ENCODE data around the gene TNS1.

Gene TNS1

DNA sequence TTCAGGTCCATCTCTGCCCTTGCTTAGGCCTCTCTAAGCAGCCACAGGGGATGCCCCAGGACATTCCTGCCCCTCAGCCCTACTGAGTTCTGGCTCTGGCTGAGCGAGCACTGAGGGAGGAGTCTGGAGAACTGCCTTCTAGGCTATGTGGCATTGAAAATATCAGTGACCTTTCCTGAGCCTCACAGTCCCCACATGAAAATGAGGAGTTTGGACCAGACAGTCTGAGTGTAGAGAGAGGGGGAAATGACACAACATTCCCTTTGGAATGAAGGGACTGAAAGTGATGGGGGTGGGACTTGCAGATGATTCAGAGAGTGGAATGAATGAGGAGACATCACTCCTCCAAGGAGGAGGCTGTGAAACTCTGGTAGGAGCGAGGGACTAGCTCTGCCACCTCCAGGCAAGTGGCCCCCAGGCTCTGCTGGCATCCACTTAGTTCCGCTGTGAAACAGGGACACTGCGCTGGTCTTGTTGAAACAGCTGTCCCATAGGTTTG, 8.0 kb downstream of the TNS1 start:
- Histone ChIP-seq H3K9ac (ENCODE audit: insufficient read length) (no peak overlapping the region), H3K9me3 (ENCODE audit: low read depth, low read length) (no peaks in the 10 kb centered on the region), H3K36me3 (ENCODE audit: insufficient read depth, low read length) (peaks cover 52% of the 10 kb centered on the region), H3K4me3 (no peak overlapping the region), H3K27ac (peak overlapping the region; percentile 59)
- no peak for TF ChIP-seq POLR2AphosphoS5 (IDR thresholded peaks at IDR 0.05; ENCODE audit: borderline replicate concordance, low read depth, low read length)
- TF ChIP-seq FOXP2 (optimal IDR thresholded peaks at IDR 0.05; ENCODE audit: control extremely low read depth, extremely low read length, insufficient read depth), result no peak
- TF ChIP-seq EZH2 (IDR thresholded peaks at IDR 0.05), result no peak
- DNase-seq (ENCODE audit: low read depth, low spot score), result no peak

DNA sequence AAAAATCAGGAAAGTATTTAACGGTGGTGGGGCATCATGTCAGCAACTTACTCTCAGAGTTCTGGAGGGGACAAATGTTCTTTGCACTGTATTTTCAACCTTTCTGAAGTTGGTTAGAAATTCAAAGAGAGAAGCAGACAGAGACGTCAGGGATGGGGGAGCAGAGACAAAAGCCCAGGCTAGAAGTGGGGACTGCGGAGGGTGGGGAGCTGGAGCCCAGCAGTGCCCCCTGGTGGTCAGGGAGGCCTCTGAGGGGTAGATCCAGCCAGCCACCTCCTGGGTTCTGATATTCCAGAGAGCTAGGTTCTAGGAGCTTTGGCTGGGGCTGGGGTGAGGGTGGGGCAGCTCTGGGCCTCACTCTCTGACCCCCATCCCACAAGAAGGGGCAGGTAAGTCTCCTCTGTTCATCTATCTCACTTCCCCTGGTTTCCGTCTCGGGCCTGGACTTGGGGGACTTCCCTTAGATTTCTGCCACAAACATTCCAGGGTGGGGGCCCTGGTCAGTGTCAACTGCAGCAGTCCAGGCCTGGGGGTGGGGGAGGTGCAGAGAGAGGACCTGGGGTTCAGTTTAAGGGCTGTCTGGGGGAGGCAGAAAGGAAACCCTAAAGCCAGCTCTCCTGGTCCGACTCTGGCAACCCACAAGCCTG, 8.9 kb downstream of the TNS1 start:
- no peak for DNase-seq (ENCODE audit: low read depth, low spot score)
- Histone ChIP-seq H3K27ac (no peak overlapping the region), H3K9ac (ENCODE audit: insufficient read length) (no peak overlapping the region), H3K36me3 (ENCODE audit: insufficient read depth, low read length) (peaks cover 54% of the 10 kb centered on the region), H3K9me3 (ENCODE audit: low read depth, low read length) (no peaks in the 10 kb centered on the region), H3K4me3 (no peak overlapping the region)
- no peak for TF ChIP-seq EZH2 (IDR thresholded peaks at IDR 0.05)
- no peak for TF ChIP-seq FOXP2 (optimal IDR thresholded peaks at IDR 0.05; ENCODE audit: control extremely low read depth, extremely low read length, insufficient read depth)

DNA sequence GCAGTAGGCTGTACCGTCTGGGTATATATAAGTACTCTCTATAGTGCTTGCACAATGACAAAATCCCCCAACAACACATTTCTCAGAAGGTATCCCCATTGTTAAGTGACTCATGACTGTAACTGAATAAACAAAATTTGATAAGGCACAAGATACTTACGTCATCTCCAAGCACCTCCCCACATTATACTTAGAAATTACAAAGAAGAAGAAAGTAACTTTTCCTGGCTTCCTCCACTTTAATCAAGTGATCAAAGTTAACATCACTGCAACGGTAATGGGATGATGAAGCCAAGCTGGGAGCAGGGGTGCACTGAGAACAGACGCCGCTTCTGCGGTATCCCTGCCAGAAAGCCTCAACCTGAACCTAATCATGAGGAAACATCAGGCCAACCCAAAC, 9.7 kb downstream of the TNS1 start:
- TF ChIP-seq POLR2AphosphoS5 (IDR thresholded peaks at IDR 0.05; ENCODE audit: borderline replicate concordance, low read depth, low read length), result no peak
- TF ChIP-seq FOXP2 (optimal IDR thresholded peaks at IDR 0.05; ENCODE audit: control extremely low read depth, extremely low read length, insufficient read depth), result no peak
- no peak for TF ChIP-seq EZH2 (IDR thresholded peaks at IDR 0.05)
- H3K27ac ChIP-seq, result no peak overlapping the region
- H3K9me3 ChIP-seq (ENCODE audit: low read depth, low read length), result no peaks in the 10 kb centered on the region
- peaks cover 61% of the 10 kb centered on the region for H3K36me3 ChIP-seq (ENCODE audit: insufficient read depth, low read length)
- H3K4me3 ChIP-seq, result no peak overlapping the region
- H3K9ac ChIP-seq (ENCODE audit: insufficient read length), result no peak overlapping the region
- DNase-seq (ENCODE audit: low read depth, low spot score), result no peak

DNA sequence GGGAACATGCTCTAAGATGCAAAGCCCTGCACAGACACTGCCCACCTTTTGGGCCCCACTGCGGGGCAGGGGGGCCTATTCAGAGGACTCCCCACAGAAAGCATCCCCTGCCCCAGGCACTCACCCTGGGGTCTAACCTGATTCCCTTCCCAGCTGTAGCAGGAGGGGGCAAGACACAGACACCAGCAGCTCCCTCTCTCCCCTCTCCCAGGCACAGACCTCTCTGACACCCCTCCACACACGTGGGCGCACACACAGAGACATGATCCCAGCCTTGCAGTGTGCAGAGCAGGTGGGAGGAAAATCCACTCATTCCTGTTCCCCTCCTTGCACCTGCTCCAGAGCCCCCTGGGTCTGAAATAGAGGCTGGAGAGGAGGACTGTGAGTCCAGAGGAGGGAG, 10.7 kb downstream of the TNS1 start:
- peaks cover 71% of the 10 kb centered on the region for H3K36me3 ChIP-seq (ENCODE audit: insufficient read depth, low read length)
- H3K9me3 ChIP-seq (ENCODE audit: low read depth, low read length), result no peaks in the 10 kb centered on the region
- H3K27ac ChIP-seq, result no peak overlapping the region
- H3K9ac ChIP-seq (ENCODE audit: insufficient read length), result no peak overlapping the region
- no peak overlapping the region for H3K4me3 ChIP-seq
- TF ChIP-seq FOXP2 (optimal IDR thresholded peaks at IDR 0.05; ENCODE audit: control extremely low read depth, extremely low read length, insufficient read depth), result no peak
- TF ChIP-seq EZH2 (IDR thresholded peaks at IDR 0.05), result no peak
- TF ChIP-seq POLR2AphosphoS5 (IDR thresholded peaks at IDR 0.05; ENCODE audit: borderline replicate concordance, low read depth, low read length), result no peak
- no peak for DNase-seq (ENCODE audit: low read depth, low spot score)

DNA sequence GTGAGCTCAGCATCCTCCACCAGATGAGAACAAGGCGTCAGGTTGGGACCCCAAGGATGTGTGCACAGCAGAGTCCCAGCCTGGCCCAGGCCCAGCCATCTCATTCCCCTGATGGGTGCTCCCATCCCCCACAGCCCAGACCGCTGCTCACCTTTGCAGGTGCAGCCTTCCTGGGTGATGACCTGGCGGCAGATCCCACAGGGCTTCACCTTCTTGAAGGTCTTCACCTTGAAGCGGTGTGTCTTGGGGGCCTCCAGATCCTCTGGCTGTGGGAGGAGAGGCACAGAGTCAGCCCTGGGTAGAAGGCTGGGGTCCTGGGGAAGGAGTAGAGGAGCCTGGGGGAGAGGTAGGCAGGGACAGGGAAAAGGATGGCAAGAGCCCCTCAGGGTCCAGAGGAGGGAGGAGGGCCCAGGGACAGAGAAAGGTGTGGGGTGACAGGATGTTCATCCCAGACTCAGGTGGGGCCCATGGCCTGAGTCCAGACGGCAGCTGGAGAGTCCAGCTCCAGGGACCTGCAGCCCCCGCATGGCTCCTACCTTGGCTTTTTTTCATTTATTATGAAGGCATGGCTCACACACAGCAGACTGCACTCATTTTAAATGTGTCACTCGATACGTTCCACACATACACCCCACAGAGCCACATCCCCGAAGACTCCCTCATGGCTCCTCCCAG, 11.9 kb downstream of the TNS1 start:
- DNase-seq (ENCODE audit: low read depth, low spot score), result no peak
- H3K4me3 ChIP-seq, result no peak overlapping the region
- H3K27ac ChIP-seq, result no peak overlapping the region
- H3K36me3 ChIP-seq (ENCODE audit: insufficient read depth, low read length), result peaks cover 82% of the 10 kb centered on the region
- no peak overlapping the region for H3K9ac ChIP-seq (ENCODE audit: insufficient read length)
- no peak for TF ChIP-seq POLR2AphosphoS5 (IDR thresholded peaks at IDR 0.05; ENCODE audit: borderline replicate concordance, low read depth, low read length)
- TF ChIP-seq FOXP2 (optimal IDR thresholded peaks at IDR 0.05; ENCODE audit: control extremely low read depth, extremely low read length, insufficient read depth), result no peak
- TF ChIP-seq EZH2 (IDR thresholded peaks at IDR 0.05), result no peak
- no peaks in the 10 kb centered on the region for H3K9me3 ChIP-seq (ENCODE audit: low read depth, low read length)

DNA sequence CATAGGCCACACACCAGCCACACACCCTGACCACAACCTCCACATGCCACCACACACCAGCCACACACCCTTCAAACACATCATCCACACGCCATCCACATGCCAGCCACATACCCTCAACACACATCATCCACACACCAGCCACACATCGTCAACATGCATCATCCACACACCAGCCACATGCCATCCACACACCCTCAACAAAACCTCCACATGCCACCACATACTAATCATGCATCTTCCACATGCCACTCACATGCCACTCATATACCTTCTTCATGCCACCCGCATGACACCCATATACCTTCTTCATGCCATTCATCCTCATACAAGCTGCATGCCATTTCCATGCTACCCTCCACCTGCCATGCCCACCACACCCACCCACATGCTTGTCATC, 12.4 kb downstream of the TNS1 start:
- Histone ChIP-seq H3K4me3 (no peak overlapping the region), H3K36me3 (ENCODE audit: insufficient read depth, low read length) (peaks cover 85% of the 10 kb centered on the region), H3K27ac (no peak overlapping the region), H3K9ac (ENCODE audit: insufficient read length) (no peak overlapping the region), H3K9me3 (ENCODE audit: low read depth, low read length) (no peaks in the 10 kb centered on the region)
- no peak for DNase-seq (ENCODE audit: low read depth, low spot score)
- TF ChIP-seq FOXP2 (optimal IDR thresholded peaks at IDR 0.05; ENCODE audit: control extremely low read depth, extremely low read length, insufficient read depth) (no peak), POLR2AphosphoS5 (IDR thresholded peaks at IDR 0.05; ENCODE audit: borderline replicate concordance, low read depth, low read length) (no peak), EZH2 (IDR thresholded peaks at IDR 0.05) (no peak)

DNA sequence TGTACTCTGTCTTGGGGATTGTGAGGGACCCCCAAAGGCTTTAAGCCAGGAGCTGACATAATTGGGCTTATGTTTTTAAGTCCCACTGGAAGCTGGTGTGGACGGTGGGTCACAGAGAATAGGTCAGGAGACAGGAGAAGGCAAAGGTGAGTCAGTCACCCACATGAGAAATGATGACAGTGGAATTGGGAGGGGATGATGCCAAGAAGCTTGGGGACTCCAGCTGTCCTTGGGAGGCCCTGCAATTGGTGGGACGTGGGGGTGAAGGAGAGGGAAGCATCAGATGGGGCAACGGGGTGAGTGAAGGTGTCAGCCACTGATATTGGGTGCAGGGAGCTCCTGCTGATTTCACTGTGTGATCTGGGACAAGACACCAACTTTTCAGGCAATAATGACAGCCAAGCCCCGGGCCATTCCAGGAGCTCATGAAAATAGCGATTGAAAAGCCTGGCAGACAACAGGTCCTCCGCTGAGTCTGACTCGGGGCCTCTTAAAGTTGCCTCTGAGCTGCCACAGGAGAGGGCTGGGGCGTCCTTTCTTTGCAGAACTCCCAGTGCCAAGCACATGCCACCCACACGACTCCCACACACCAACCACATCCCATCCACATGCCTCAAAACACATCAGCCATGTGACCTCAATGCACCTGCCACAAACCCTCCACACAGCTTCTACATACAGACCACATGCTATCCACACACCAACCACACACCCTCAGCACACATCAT, 13.4 kb downstream of the TNS1 start:
- Histone ChIP-seq H3K4me3 (no peak overlapping the region), H3K27ac (no peak overlapping the region), H3K9me3 (ENCODE audit: low read depth, low read length) (no peaks in the 10 kb centered on the region), H3K9ac (ENCODE audit: insufficient read length) (no peak overlapping the region), H3K36me3 (ENCODE audit: insufficient read depth, low read length) (peaks cover 82% of the 10 kb centered on the region)
- no peak for DNase-seq (ENCODE audit: low read depth, low spot score)
- TF ChIP-seq FOXP2 (optimal IDR thresholded peaks at IDR 0.05; ENCODE audit: control extremely low read depth, extremely low read length, insufficient read depth) (no peak), POLR2AphosphoS5 (IDR thresholded peaks at IDR 0.05; ENCODE audit: borderline replicate concordance, low read depth, low read length) (no peak), EZH2 (IDR thresholded peaks at IDR 0.05) (no peak)

DNA sequence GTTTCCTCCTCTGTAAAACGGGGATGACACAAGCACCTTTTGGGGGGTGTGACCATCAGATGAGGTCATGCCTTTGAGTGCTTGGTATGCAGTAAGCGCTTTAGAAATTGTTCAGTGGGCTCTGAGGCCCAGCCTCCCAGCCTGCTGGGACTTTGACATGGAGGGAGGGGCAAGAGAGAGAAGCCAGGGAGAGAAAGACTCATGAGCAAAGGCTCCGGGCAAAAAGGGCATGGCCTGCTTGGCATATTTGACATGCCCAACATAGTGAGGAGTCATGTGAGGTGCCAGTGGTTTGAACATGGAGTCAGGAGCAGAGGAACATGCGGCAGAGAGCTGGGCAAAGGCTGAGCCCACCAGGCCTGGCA, 14.0 kb downstream of the TNS1 start:
- Histone ChIP-seq H3K36me3 (ENCODE audit: insufficient read depth, low read length) (peaks cover 87% of the 10 kb centered on the region), H3K27ac (no peak overlapping the region), H3K4me3 (no peak overlapping the region), H3K9me3 (ENCODE audit: low read depth, low read length) (no peaks in the 10 kb centered on the region), H3K9ac (ENCODE audit: insufficient read length) (no peak overlapping the region)
- TF ChIP-seq FOXP2 (optimal IDR thresholded peaks at IDR 0.05; ENCODE audit: control extremely low read depth, extremely low read length, insufficient read depth) (no peak), EZH2 (IDR thresholded peaks at IDR 0.05) (no peak), POLR2AphosphoS5 (IDR thresholded peaks at IDR 0.05; ENCODE audit: borderline replicate concordance, low read depth, low read length) (no peak)
- DNase-seq (ENCODE audit: low read depth, low spot score), result no peak

Data from SK-N-MC (cell line).